SK-N-MC (cell line): ENCODE data around the gene GOLGA6A.

Source experiments
- EZH2 ChIP-seq: fragments of 200-600 bp; sonication (generic); IDR thresholded peaks from one replicate; pipeline ENCODE4 v1.6.1; 2017; ENCODE audit warnings: antibody characterized with exemption
- FOXP2 ChIP-seq: optimal IDR thresholded peaks from 2 replicates; pipeline ENCODE3; 2011; ENCODE audit warnings: mild to moderate bottlenecking, moderate library complexity; ENCODE audit not compliant: insufficient read depth; ENCODE audit errors: extremely low read length, control extremely low read depth
- POLR2AphosphoS5 ChIP-seq: IDR thresholded peaks from 2 replicates; pipeline ENCODE4 v1.6.1; 2012; ENCODE audit warnings: mild to moderate bottlenecking, low read depth, low read length, borderline replicate concordance

DNA sequence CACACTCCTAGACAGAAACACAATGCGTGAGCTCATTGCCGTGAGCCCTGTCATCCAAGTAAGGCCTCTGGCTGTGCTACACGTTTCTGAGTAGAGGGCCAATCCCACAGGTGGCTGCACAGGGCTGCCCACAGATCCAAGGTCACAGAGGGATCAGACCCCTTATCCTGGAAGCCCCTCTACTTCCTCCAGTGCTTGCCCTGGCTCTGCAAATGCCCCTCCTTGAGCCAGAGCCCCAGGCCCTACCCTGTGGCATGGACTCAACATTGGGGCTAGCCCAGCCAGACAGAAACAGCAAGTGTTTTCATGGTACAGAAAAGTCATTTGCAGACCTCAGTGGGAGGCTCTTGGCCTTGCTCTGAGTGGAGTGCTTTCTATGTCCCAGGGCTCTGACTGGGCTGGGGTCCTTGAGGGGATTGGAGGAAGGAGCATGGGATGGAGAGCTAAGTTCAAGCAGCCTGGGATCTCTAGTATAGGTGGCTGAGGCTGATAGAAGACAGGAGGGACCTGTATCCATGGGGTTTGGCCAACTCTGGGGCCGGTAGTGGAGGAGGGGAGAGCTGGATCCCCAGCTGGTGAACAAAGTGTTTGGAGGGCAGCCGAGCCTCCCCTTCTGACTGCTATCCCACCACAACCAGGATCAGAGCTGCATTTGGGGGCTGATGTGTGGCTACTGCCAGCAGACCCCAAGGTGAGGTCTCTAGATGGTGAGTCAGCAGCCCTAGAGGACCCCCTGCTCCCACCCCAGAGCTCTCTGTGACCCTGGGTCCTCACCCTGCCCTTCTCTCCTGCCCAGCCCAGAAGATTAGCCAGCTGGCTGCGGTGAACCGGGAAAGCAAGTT is 38.7 kb downstream of the GOLGA6A start:
- TF ChIP-seq POLR2AphosphoS5 (no peak), EZH2 (no peak), FOXP2 (no peak)
